ENCODE data around the gene DENND2C. TPM values are rescaled to one million over a fixed set of nuclear protein-coding genes. Genes with fewer than 3 reads are reported as not detected.
A peak's percentile ranks its signal among the peaks of the same experiment; 100 is the strongest.

The DENND2C gene
- total and polyA plus RNA-seq, 12 donors = 1.3 to 5.2 (median 3.3) TPM

GRCh38 chr1:114588196-114588689 lies 81.6 kb downstream of the DENND2C start:
- TF ChIP-seq CTCF (IDR thresholded peaks at IDR 0.05) = no peak

GRCh38 chr1:114587203-114587991 lies 82.5 kb downstream of the DENND2C start:
- Histone ChIP-seq H3K36me3 (peaks cover 0 to 43% (median 0%) of the 10 kb centered on the region in 9 donors), H3K9me3 (no peaks in the 10 kb centered on the region), H3K4me3 (no peak overlapping the region), H3K4me1 (peaks cover 0 to 24% (median 8%) of the 10 kb centered on the region in 9 donors), H3K27me3 (no peaks in the 10 kb centered on the region), H3K27ac (peak overlapping the region in 9 of 10 donors; percentile 26 to 74 (median 67))
- no peak for TF ChIP-seq CTCF (IDR thresholded peaks at IDR 0.05)
- intact Hi-C loops (cut with DNase I) = loop anchor here in 2 of 10 donors (10.0 kb wide), 3 partner anchors 73 to 127 kb away; partner anchors contain the start of genes DENND2C (in 1 of the 2), NRAS (in 1 of the 2) and TRIM33 (in 1 of the 2)
- DNase-seq (no peak), ATAC-seq (no peak)
- 89% methylated on average over 16 of the region's 16 CpGs for WGBS, 2 donors

More at GRCh38 chr1:114588196-114588689, 81.6 kb downstream of the DENND2C start:
- H3K27ac ChIP-seq = peak overlapping the region in 9 of 10 donors; percentile 26 to 74 (median 67)
- H3K9me3 ChIP-seq = no peaks in the 10 kb centered on the region
- peak; percentile 38 to 73 (median 56) for ATAC-seq
- no peak for DNase-seq
- peaks cover 0 to 23% (median 6%) of the 10 kb centered on the region in 9 donors for H3K4me1 ChIP-seq
- 27 to 50% methylated on average over 2 of the region's 2 CpGs for WGBS, 2 donors
- no peak overlapping the region for H3K4me3 ChIP-seq
- H3K36me3 ChIP-seq = peaks cover 0 to 52% (median 5%) of the 10 kb centered on the region in 9 donors
- intact Hi-C loops (cut with DNase I) = loop anchor here in 2 of 10 donors (10.0 kb wide), 3 partner anchors 73 to 127 kb away; partner anchors contain the start of genes DENND2C (in 1 of the 2), NRAS (in 1 of the 2) and TRIM33 (in 1 of the 2)
- no peaks in the 10 kb centered on the region for H3K27me3 ChIP-seq

- Histone ChIP-seq H3K27ac (peak overlapping the region in 3 of 10 donors; percentile 63 to 74 (median 67)), H3K4me3 (no peak overlapping the region), H3K27me3 (no peaks in the 10 kb centered on the region), H3K36me3 (peaks cover 0 to 35% (median 0%) of the 10 kb centered on the region in 9 donors), H3K9me3 (no peaks in the 10 kb centered on the region), H3K4me1 (peaks cover 0 to 30% (median 12%) of the 10 kb centered on the region in 9 donors)
- no peak for TF ChIP-seq CTCF (IDR thresholded peaks at IDR 0.05)
- no peak for ATAC-seq
- intact Hi-C loops (cut with DNase I) = loop anchor here in 2 of 10 donors (10.0 kb wide), 3 partner anchors 72 to 128 kb away; partner anchors contain the start of genes DENND2C (in 1 of the 2), NRAS (in 1 of the 2) and TRIM33 (in 1 of the 2)
- 94 to 96% methylated on average over 5 of the region's 5 CpGs for WGBS, 2 donors
- DNase-seq = no peak
These were observed 83.3 kb downstream of the DENND2C start for GRCh38 chr1:114586513-114587047.

GRCh38 chr1:114585231-114585630 lies 84.6 kb downstream of the DENND2C start:
- Histone ChIP-seq H3K27me3 (no peaks in the 10 kb centered on the region), H3K27ac (peak overlapping the region in 1 of 10 donors; percentile 37), H3K4me1 (peaks cover 5 to 38% (median 20%) of the 10 kb centered on the region in 9 donors), H3K4me3 (no peak overlapping the region), H3K36me3 (peaks cover 0 to 28% (median 0%) of the 10 kb centered on the region in 9 donors), H3K9me3 (no peaks in the 10 kb centered on the region)
- DNase-seq = no peak
- intact Hi-C loops (cut with DNase I) = loop anchor here in 2 of 10 donors (10.0 kb wide), 3 partner anchors 70 to 130 kb away; partner anchors contain the start of genes DENND2C (in 1 of the 2), NRAS (in 1 of the 2) and TRIM33 (in 1 of the 2)
- ATAC-seq = no peak
- WGBS, 2 donors = 68 to 83% methylated on average over 1 of the region's 1 CpG
- TF ChIP-seq CTCF (IDR thresholded peaks at IDR 0.05) = no peak

Data from heart right ventricle (tissue), 16 donors.